H1 (cell line): Measurements from ENCODE around the gene GAS7. TPM values are rescaled to one million over a fixed set of nuclear protein-coding genes. Genes with fewer than 3 reads are reported as not detected.

Experiments used
- CTCF ChIA-PET: fragments of 300-600 bp; sonication (Branson Sonifier 250); formaldehyde crosslinking; loops from one replicate; lab custom pipeline; 2021; ENCODE audit not compliant: partially characterized antibody; lab: Charles Lee
- POLR2A ChIA-PET: fragments of 300-600 bp; sonication (Branson Sonifier 250); formaldehyde crosslinking; loops from one replicate; lab custom pipeline; 2021; ENCODE audit warnings: inconsistent platforms; ENCODE audit not compliant: partially characterized antibody; lab: Charles Lee
- DNase-seq, 2 experiments: peaks; one replicate each; pipeline versions ENCODE4 v3.0.0 to v3.0.0-alpha.2; 2010 to 2022; ENCODE audit warnings: low spot score in 2 of 2, low read depth in 1 of 2, mixed read lengths in 1 of 2
- FAIRE-seq: peaks from 2 replicates; lab custom pipeline; 2011; peaks lifted over from hg19 to GRCh38; lab: Jason Lieb, UNC
- H2AFZ ChIP-seq: 2 replicates; pipeline ENCODE4 v1.8.1; 2012; ENCODE audit warnings: low read length, inconsistent platforms
- H2AK5ac ChIP-seq: 2 replicates; pipeline ENCODE4 v1.6.1; 2013; ENCODE audit warnings: low read depth, low read length
- H2BK120ac ChIP-seq: replicated peaks from 2 replicates; pipeline ENCODE3; 2013; ENCODE audit warnings: low read depth, low read length, inconsistent platforms
- H2BK12ac ChIP-seq: 2 replicates; pipeline ENCODE4 v1.6.1; 2013; ENCODE audit warnings: low read depth, low read length
- H2BK15ac ChIP-seq: 2 replicates; pipeline ENCODE4 v1.6.1; 2013; ENCODE audit warnings: low read length
- H2BK20ac ChIP-seq: 2 replicates; pipeline ENCODE4 v1.6.1; 2013; ENCODE audit warnings: low read length
- H2BK5ac ChIP-seq: 2 replicates; pipeline ENCODE4 v1.6.1; 2013; ENCODE audit warnings: low read depth, low read length
- H3K14ac ChIP-seq: 2 replicates; pipeline ENCODE4 v1.6.1; 2013; ENCODE audit warnings: inconsistent platforms; ENCODE audit not compliant: insufficient read length
- H3K18ac ChIP-seq: 2 replicates; pipeline ENCODE4 v1.6.1; 2013; ENCODE audit warnings: low read length; ENCODE audit errors: extremely low read depth
- H3K23ac ChIP-seq: 2 replicates; pipeline ENCODE4 v1.6.1; 2013; ENCODE audit warnings: inconsistent platforms; ENCODE audit not compliant: insufficient read length
- H3K23me2 ChIP-seq: 2 replicates; pipeline ENCODE4 v1.6.1; 2013; ENCODE audit warnings: low read depth, low read length
- H3K27ac ChIP-seq: 2 replicates; pipeline ENCODE4 v1.6.1; 2011; ENCODE audit warnings: low read depth, low read length, inconsistent platforms
- H3K27me3 ChIP-seq, 4 experiments: replicated peaks in 1 of 4; 1 replicate in 1 of 4; 2 replicates in 3 of 4; pipeline versions ENCODE4 v1.6.1 to v1.8.1; 2011 to 2013; ENCODE audit warnings: low read length in 3 of 4, mild to moderate bottlenecking in 3 of 4, inconsistent platforms in 2 of 4, mixed read lengths in 2 of 4, moderate library complexity in 1 of 4; ENCODE audit not compliant: control insufficient read depth in 3 of 4, insufficient read depth in 3 of 4; ENCODE audit errors: extremely low read depth in 1 of 4
- H3K36me3 ChIP-seq, 4 experiments: 2 replicates each; pipeline versions ENCODE4 v1.6.1 to v1.8.1; 2011 to 2013; ENCODE audit warnings: mild to moderate bottlenecking in 4 of 4, low read length in 3 of 4, moderate library complexity in 2 of 4, control low read depth in 1 of 4, inconsistent platforms in 1 of 4; ENCODE audit not compliant: insufficient read depth in 4 of 4, control insufficient read depth in 2 of 4
- H3K4ac ChIP-seq: replicated peaks from 2 replicates; pipeline ENCODE3; 2013; ENCODE audit warnings: low read length, low read depth, mixed read lengths, inconsistent platforms; ENCODE audit not compliant: insufficient read length
- H3K4me1 ChIP-seq, 4 experiments: replicated peaks in 1 of 4; 1 replicate in 1 of 4; 2 replicates in 3 of 4; pipeline versions ENCODE4 v1.6.1 to v1.8.1; 2011 to 2013; ENCODE audit warnings: low read length in 3 of 4, inconsistent platforms in 2 of 4, mixed read lengths in 1 of 4; ENCODE audit not compliant: insufficient read depth in 4 of 4, control insufficient read depth in 3 of 4
- H3K4me2 ChIP-seq, 2 experiments: 2 replicates each; pipeline versions ENCODE4 v1.6.1 to v1.8.1; 2011 to 2013; ENCODE audit warnings: low read depth in 2 of 2, low read length in 2 of 2, control low read depth in 1 of 2, inconsistent platforms in 1 of 2, mild to moderate bottlenecking in 1 of 2; ENCODE audit not compliant: insufficient read depth in 1 of 2
- H3K4me3 ChIP-seq, 4 experiments: fragments of 200-600, 300-600 bp in 1 of 4; sonication (generic), shearing (Covaris generic), sonication (Bioruptor Twin) in 1 of 4; 2 replicates each; pipeline versions ENCODE4 v1.5.1 to v1.8.1; 2011 to 2016; ENCODE audit warnings: low read length in 4 of 4, low read depth in 3 of 4, control low read depth in 2 of 4, inconsistent platforms in 2 of 4, mild to moderate bottlenecking in 2 of 4, mixed read lengths in 1 of 4, moderate library complexity in 1 of 4; ENCODE audit not compliant: insufficient read depth in 2 of 4; ENCODE audit errors: extremely low read depth in 1 of 4
- H3K56ac ChIP-seq: replicated peaks from 2 replicates; pipeline ENCODE3; 2013; ENCODE audit warnings: low read depth, mild to moderate bottlenecking, mixed read lengths, low read length, inconsistent platforms; ENCODE audit not compliant: insufficient read length
- H3K79me1 ChIP-seq: 2 replicates; pipeline ENCODE4 v1.6.1; 2013; ENCODE audit warnings: low read depth, low read length, control low read depth
- H3K79me2 ChIP-seq, 2 experiments: 2 replicates each; pipeline versions ENCODE4 v1.6.1 to v1.8.1; 2012 to 2013; ENCODE audit warnings: low read length in 2 of 2, mild to moderate bottlenecking in 2 of 2, inconsistent platforms in 1 of 2; ENCODE audit not compliant: insufficient read depth in 2 of 2, control insufficient read depth in 1 of 2
- H3K9ac ChIP-seq, 4 experiments: replicated peaks in 1 of 4; 1 replicate in 1 of 4; 2 replicates in 3 of 4; pipeline versions ENCODE4 v1.6.1 to v1.8.1; 2011 to 2013; ENCODE audit warnings: low read depth in 3 of 4, low read length in 3 of 4, control low read depth in 2 of 4, mild to moderate bottlenecking in 2 of 4, moderate library complexity in 2 of 4, inconsistent platforms in 1 of 4; ENCODE audit errors: extremely low read depth in 1 of 4
- H3K9me3 ChIP-seq, 2 experiments: 2 replicates each; pipeline versions ENCODE4 v1.6.1 to v1.8.1; 2012 to 2013; ENCODE audit warnings: mild to moderate bottlenecking in 2 of 2, moderate library complexity in 2 of 2, control low read depth in 1 of 2, inconsistent platforms in 1 of 2, low read depth in 1 of 2, low read length in 1 of 2, mixed read lengths in 1 of 2; ENCODE audit not compliant: insufficient read depth in 2 of 2
- H4K20me1 ChIP-seq, 2 experiments: replicated peaks in 1 of 2; 2 replicates each; pipeline versions ENCODE3 to v1.8.1; 2011 to 2013; ENCODE audit warnings: inconsistent platforms in 2 of 2, low read length in 2 of 2, mild to moderate bottlenecking in 1 of 2; ENCODE audit not compliant: insufficient read depth in 2 of 2, control insufficient read depth in 1 of 2
- H4K5ac ChIP-seq: 2 replicates; pipeline ENCODE4 v1.6.1; 2013; ENCODE audit warnings: low read length, low read depth, mixed read lengths, inconsistent platforms; ENCODE audit not compliant: insufficient read length
- H4K8ac ChIP-seq: 2 replicates; pipeline ENCODE4 v1.8.0; 2013; ENCODE audit warnings: mild to moderate bottlenecking, moderate library complexity, low read length, inconsistent platforms; ENCODE audit not compliant: insufficient read depth; ENCODE audit errors: extremely low read depth
- H4K91ac ChIP-seq: replicated peaks from 2 replicates; pipeline ENCODE3; 2013; ENCODE audit warnings: low read length, mixed read lengths, inconsistent platforms; ENCODE audit not compliant: insufficient read length
- NANOG ChIP-seq: IDR thresholded peaks from 2 replicates; pipeline ENCODE4 v1.6.1; 2011; ENCODE audit warnings: low read length, low read depth, mild to moderate bottlenecking, inconsistent platforms; ENCODE audit not compliant: insufficient read depth, poor library complexity, severe bottlenecking
- SIN3A ChIP-seq, 2 experiments: IDR thresholded peaks in 1 of 2; conservative IDR thresholded peaks in 1 of 2; 2 replicates each; pipeline ENCODE4 v1.6.1; 2011 to 2012; ENCODE audit warnings: low read length in 2 of 2, improper control_type of control experiment in 1 of 2, low read depth in 1 of 2, mild to moderate bottlenecking in 1 of 2
- WGBS, 2 experiments: shearing (Covaris generic) in 1 of 2; methylation state at CpG; one replicate each; pipeline versions ENCODE4 v1.1.6 to v1.1.7; 2013 to 2015; ENCODE audit warnings: low lambda C conversion rate in 2 of 2, mixed read lengths in 2 of 2, inconsistent platforms in 1 of 2, low coverage in 1 of 2, missing lambda C conversion rate in 1 of 2; ENCODE audit not compliant: insufficient replicate concordance in 2 of 2, insufficient coverage in 1 of 2, insufficient read length in 1 of 2; ENCODE audit errors: extremely low coverage in 1 of 2, missing lambda C conversion rate in 1 of 2; 5-methylcytosine and 5-hydroxymethylcytosine counted together
- polyA plus RNA-seq, 7 experiments: library from polyadenylated mRNA; depleted of rRNA in 3 of 7; stranded (reverse) in 5 of 7; unstranded in 2 of 7; fragments of >200 nt in 5 of 7; fragments of 200-250 nt in 2 of 7; gene quantifications; 1 replicate in 5 of 7; 2 replicates in 1 of 7; 4 replicates in 1 of 7; pipeline versions ENCODE4 v1.2.1 to v1.2.3, GENCODE V29; 2011 to 2013; ENCODE audit warnings: missing spikeins in 2 of 7, mixed read lengths in 2 of 7
- total RNA-seq: library from RNA; stranded (reverse); fragmentation: NEBNext Ultra II Directional; extraction: Animal tissue kit (Norgen Biotek cat#: 25700); gene quantifications from 2 replicates; pipeline ENCODE4 v1.2.1, GENCODE V29; 2021

GAS7 gene
- total and polyA plus RNA-seq, 2 of the 8 experiments (the other 6 are each of a cell fraction or from before 2014, with no cell fraction given) = 5.0 to 14.5 TPM

- ChIA-PET POLR2A (no interaction called here), CTCF (interaction anchor here (0.5 to 1.5 kb wide), 7 partner anchors 13 to 818 kb away, joined by 3 to 7 read pairs (median 4); no protein-coding TSS in a partner anchor)
- H3K9me3 ChIP-seq = no peaks in the 10 kb centered on the region
- peaks cover 0 to 4% (median 2%) of the 10 kb centered on the region in 4 experiments; a peak in 2 of 7 replicates for H3K4me1 ChIP-seq
- H3K27me3 ChIP-seq = no peaks in the 10 kb centered on the region; a peak in 1 of 7 replicates
- no peak overlapping the region for H4K8ac ChIP-seq
- no peaks in the 10 kb centered on the region for H3K79me2 ChIP-seq
- H3K56ac ChIP-seq = no peak overlapping the region
- H2BK15ac ChIP-seq = no peak overlapping the region; the same call in 1 of the 2 replicates
- no peak overlapping the region for H3K23ac ChIP-seq
- TF ChIP-seq NANOG = no peak
- TF ChIP-seq SIN3A (conservative IDR thresholded peaks at IDR 0.05 in 1 of 2, IDR thresholded peaks at IDR 0.05 in 1 of 2; ENCODE audit: low read depth in 1 of 2, low read length in 2 of 2) = no peak
- no peak overlapping the region for H2BK20ac ChIP-seq
- no peak overlapping the region for H2BK12ac ChIP-seq
- 90% methylated on average over 18 of the region's 18 CpGs; no CpG with 5 or more reads in 1 of the 2 experiments for whole genome bisulfite sequencing, 2 experiments
- no peaks in the 10 kb centered on the region for H3K23me2 ChIP-seq
- FAIRE-seq (no peak), DNase-seq (no peak)
- no peak overlapping the region for H3K14ac ChIP-seq
- H3K4ac ChIP-seq = no peak overlapping the region
- no peaks in the 10 kb centered on the region for H4K20me1 ChIP-seq
- H3K4me3 ChIP-seq = no peak overlapping the region
- no peaks in the 10 kb centered on the region for H3K79me1 ChIP-seq
- no peaks in the 10 kb centered on the region for H3K36me3 ChIP-seq
- no peak overlapping the region for H3K18ac ChIP-seq
- no peak overlapping the region for H3K9ac ChIP-seq
- H4K5ac ChIP-seq = no peak overlapping the region
- no peak overlapping the region for H2AFZ ChIP-seq
- H4K91ac ChIP-seq = no peak overlapping the region
- H3K4me2 ChIP-seq = no peak overlapping the region
- H3K27ac ChIP-seq = no peak overlapping the region
- H2AK5ac ChIP-seq = no peak overlapping the region
- H2BK120ac ChIP-seq = no peak overlapping the region
- no peak overlapping the region for H2BK5ac ChIP-seq
These were observed 286.0 kb downstream of the GAS7 start for GRCh38 chr17:9912121-9913099.
